Motor neuron (in vitro differentiated cells): ENCODE data around the gene SLCO3A1. TPM values are rescaled to one million over a fixed set of nuclear protein-coding genes. Genes with fewer than 3 reads are reported as not detected.
A peak's percentile ranks its signal among the peaks of the same experiment; 100 is the strongest.
"Not testable (repeated sequence)": the region's sequence is repeated elsewhere in the genome, so short reads cannot be mapped to it uniquely, and the experiment has no call there.

Experiments
- ATAC-seq, 8 experiments: fragments of 200-7000 bp; cut with Tn5 transposase; replicated peaks in 6 of 8; 2 replicates each; pipeline ENCODE4 v1.8.0; 2021; ENCODE audit warnings: mild to moderate bottlenecking in 8 of 8, moderate library complexity in 8 of 8
- H3K27ac ChIP-seq, 2 donors: fragments of 250-450 bp; sonication (Bioruptor Pico); 2 replicates each; pipeline ENCODE4 v1.9.0; 2021; ENCODE audit warnings: antibody characterized with exemption in 2 of 2, mild to moderate bottlenecking in 2 of 2, moderate library complexity in 1 of 2
- H3K4me1 ChIP-seq, 2 donors: fragments of 250-450 bp; sonication (Bioruptor Pico); replicated peaks in 1 of 2; 2 replicates each; pipeline ENCODE4 v1.6.1; 2021; ENCODE audit warnings: antibody characterized with exemption in 2 of 2, mild to moderate bottlenecking in 2 of 2, moderate library complexity in 1 of 2
- H3K4me3 ChIP-seq, 5 donors: fragments of 250-450 bp; sonication (Bioruptor Pico); 2 replicates each; pipeline ENCODE4 v1.9.0; 2021; ENCODE audit warnings: antibody characterized with exemption in 5 of 5, mild to moderate bottlenecking in 5 of 5, moderate library complexity in 4 of 5
- WGBS, 10 experiments: fragments of 450-650 bp; shearing (Covaris generic); methylation state at CpG; one replicate each; pipeline ENCODE4 v1.0.0; 2022; 5-methylcytosine and 5-hydroxymethylcytosine counted together
- in situ Hi-C, 9 experiments: fragments of 400-800 bp; cut with MboI; loops; one replicate each; pipeline ENCODE4 v1.15.0; 2021; ENCODE audit warnings: low sequenced_read_pairs in 9 of 9, low pct_unique_long_range_greater_than_20kb in 2 of 9; ENCODE audit not compliant: unreplicated experiment in 9 of 9
- total RNA-seq, 8 experiments: library from RNA; unstranded; fragments of 300-600 nt; gene quantifications; 2 replicates each; pipeline versions ENCODE4 v1.2.3 to v1.2.4, GENCODE V29; 2022

Gene SLCO3A1
- total RNA-seq, 8 experiments from 2014 or later = 2.2 to 19.6 (median 4.9) TPM

GRCh38 chr15:92070251-92070650 lies 216.7 kb downstream of the SLCO3A1 start:
- H3K27ac ChIP-seq, ATAC-seq, H3K4me3 ChIP-seq: not testable (repeated sequence)
- in situ Hi-C loops = loop anchor here in 6 of 9 experiments (10.0 to 25.0 kb wide), 7 partner anchors 125 to 783 kb away; partner anchors contain the start of gene SLCO3A1 (in 2 of the 6)
- peaks cover 12 to 27% of the 10 kb centered on the region in 2 donors for H3K4me1 ChIP-seq
- WGBS, 10 experiments = 62 to 100% (median 97%) methylated on average over 1 to 8 of the region's 8 CpGs; no CpG with 5 or more reads in 2 of the 10 experiments

GRCh38 chr15:92071045-92071634 lies 217.6 kb downstream of the SLCO3A1 start:
- in situ Hi-C loops = loop anchor here in 6 of 9 experiments (10.0 to 25.0 kb wide), 7 partner anchors 126 to 784 kb away; partner anchors contain the start of gene SLCO3A1 (in 2 of the 6)
- no peak for ATAC-seq
- peaks cover 12 to 27% of the 10 kb centered on the region in 2 donors for H3K4me1 ChIP-seq
- H3K27ac ChIP-seq = no peak overlapping the region
- 60 to 100% (median 83%) methylated on average over 2 to 9 of the region's 12 CpGs; no CpG with 5 or more reads in 3 of the 10 experiments for WGBS, 10 experiments
- H3K4me3 ChIP-seq = no peak overlapping the region

GRCh38 chr15:92073044-92073785 lies 219.7 kb downstream of the SLCO3A1 start:
- Histone ChIP-seq H3K4me3 (no peak overlapping the region), H3K27ac (no peak overlapping the region), H3K4me1 (peaks cover 12 to 19% of the 10 kb centered on the region in 2 donors)
- in situ Hi-C loops = loop anchor here in 6 of 9 experiments (10.0 to 25.0 kb wide), 7 partner anchors 128 to 786 kb away; partner anchors contain the start of gene SLCO3A1 (in 2 of the 6)
- ATAC-seq = no peak
- 73 to 100% (median 92%) methylated on average over 2 to 7 of the region's 9 CpGs; no CpG with 5 or more reads in 2 of the 10 experiments for WGBS, 10 experiments

GRCh38 chr15:92074101-92074500 lies 220.6 kb downstream of the SLCO3A1 start:
- H3K4me1 ChIP-seq = peaks cover 12 to 19% of the 10 kb centered on the region in 2 donors
- 73 to 100% (median 81%) methylated on average over 1 to 4 of the region's 4 CpGs; no CpG with 5 or more reads in 2 of the 10 experiments for whole genome bisulfite sequencing, 10 experiments
- no peak overlapping the region for H3K4me3 ChIP-seq
- in situ Hi-C loops = loop anchor here in 6 of 9 experiments (10.0 to 25.0 kb wide), 7 partner anchors 129 to 787 kb away; partner anchors contain the start of gene SLCO3A1 (in 2 of the 6)
- no peak overlapping the region for H3K27ac ChIP-seq
- ATAC-seq = no peak

GRCh38 chr15:92074646-92075045 lies 221.1 kb downstream of the SLCO3A1 start:
- Histone ChIP-seq H3K4me1 (peaks cover 9 to 15% of the 10 kb centered on the region in 2 donors), H3K4me3 (no peak overlapping the region), H3K27ac (no peak overlapping the region)
- ATAC-seq = peak in 2 of 8 experiments; percentile 6 to 29
- in situ Hi-C loops = loop anchor here in 8 of 9 experiments (10.0 to 25.0 kb wide), 10 partner anchors 130 to 787 kb away; partner anchors contain the start of gene SLCO3A1 (in 3 of the 8)
- 46 to 100% (median 66%) methylated on average over 1 to 5 of the region's 5 CpGs; no CpG with 5 or more reads in 6 of the 10 experiments for WGBS, 10 experiments

GRCh38 chr15:92075764-92076163 lies 222.3 kb downstream of the SLCO3A1 start:
- 60 to 100% (median 89%) methylated on average over 1 to 4 of the region's 7 CpGs; no CpG with 5 or more reads in 2 of the 10 experiments for WGBS, 10 experiments
- Histone ChIP-seq H3K4me1 (peaks cover 6 to 15% of the 10 kb centered on the region in 2 donors), H3K4me3 (no peak overlapping the region), H3K27ac (no peak overlapping the region)
- no peak for ATAC-seq
- in situ Hi-C loops = loop anchor here in 7 of 9 experiments (10.0 to 25.0 kb wide), 9 partner anchors 131 to 781 kb away; partner anchors contain the start of gene SLCO3A1 (in 1 of the 7)

- Histone ChIP-seq H3K4me3 (no peak overlapping the region), H3K27ac (no peak overlapping the region), H3K4me1 (peaks cover 5 to 15% of the 10 kb centered on the region in 2 donors)
- in situ Hi-C loops = loop anchor here in 7 of 9 experiments (10.0 to 25.0 kb wide), 9 partner anchors 132 to 782 kb away; partner anchors contain the start of gene SLCO3A1 (in 1 of the 7)
- peak in 1 of 8 experiments; percentile 12 for ATAC-seq
- 36 to 100% (median 96%) methylated on average over 2 to 5 of the region's 8 CpGs; no CpG with 5 or more reads in 2 of the 10 experiments for WGBS, 10 experiments
Observed at GRCh38 chr15:92076541-92076940, 223.0 kb downstream of the SLCO3A1 start.

GRCh38 chr15:92077353-92078085 lies 224.0 kb downstream of the SLCO3A1 start:
- H3K4me1 ChIP-seq = peaks cover 4 to 12% of the 10 kb centered on the region in 2 donors
- H3K27ac ChIP-seq = no peak overlapping the region
- WGBS, 10 experiments = 4 to 100% (median 73%) methylated on average over 2 to 4 of the region's 13 CpGs; no CpG with 5 or more reads in 4 of the 10 experiments
- ATAC-seq = peak; percentile 69 to 86 (median 84)
- in situ Hi-C loops = loop anchor here in 7 of 9 experiments (10.0 to 25.0 kb wide), 9 partner anchors 133 to 783 kb away; partner anchors contain the start of gene SLCO3A1 (in 1 of the 7)
- H3K4me3 ChIP-seq = no peak overlapping the region

- 85 to 100% (median 98%) methylated on average over 1 to 5 of the region's 6 CpGs; no CpG with 5 or more reads in 6 of the 10 experiments for WGBS, 10 experiments
- in situ Hi-C loops = loop anchor here in 7 of 9 experiments (10.0 to 25.0 kb wide), 9 partner anchors 133 to 783 kb away; partner anchors contain the start of gene SLCO3A1 (in 1 of the 7)
- H3K4me3 ChIP-seq = no peak overlapping the region
- ATAC-seq = no peak
- no peak overlapping the region for H3K27ac ChIP-seq
- H3K4me1 ChIP-seq = peaks cover 4 to 8% of the 10 kb centered on the region in 2 donors
Observed at GRCh38 chr15:92078270-92078669, 224.8 kb downstream of the SLCO3A1 start.

GRCh38 chr15:92079047-92079446 lies 225.5 kb downstream of the SLCO3A1 start:
- Histone ChIP-seq H3K27ac (no peak overlapping the region), H3K4me3 (no peak overlapping the region), H3K4me1 (peaks cover 4 to 8% of the 10 kb centered on the region in 2 donors)
- in situ Hi-C loops = loop anchor here in 7 of 9 experiments (10.0 to 25.0 kb wide), 9 partner anchors 134 to 784 kb away; partner anchors contain the start of gene SLCO3A1 (in 1 of the 7)
- 71 to 100% (median 100%) methylated on average over 1 of the region's 3 CpGs; no CpG with 5 or more reads in 6 of the 10 experiments for WGBS, 10 experiments
- no peak for ATAC-seq

GRCh38 chr15:92079647-92080255 lies 226.2 kb downstream of the SLCO3A1 start:
- H3K27ac ChIP-seq = no peak overlapping the region
- no peak for ATAC-seq
- 69 to 87% (median 83%) methylated on average over 1 to 6 of the region's 10 CpGs; no CpG with 5 or more reads in 2 of the 10 experiments for WGBS, 10 experiments
- in situ Hi-C loops = loop anchor here in 8 of 9 experiments (10.0 to 25.0 kb wide), 10 partner anchors 135 to 785 kb away; partner anchors contain the start of gene SLCO3A1 (in 1 of the 8)
- H3K4me1 ChIP-seq = peaks cover 4 to 8% of the 10 kb centered on the region in 2 donors
- no peak overlapping the region for H3K4me3 ChIP-seq
